Erythroblast (primary cell): ENCODE measurements around the gene NMRK2.

Source experiments
- GATA1 ChIP-seq: IDR thresholded peaks from 2 replicates; pipeline ENCODE4 v1.6.1; 2011; ENCODE audit warnings: low read depth, mild to moderate bottlenecking, control low read depth, low read length, moderate library complexity
- POLR2A ChIP-seq: IDR thresholded peaks from 2 replicates; pipeline ENCODE4 v1.6.1; 2011; ENCODE audit warnings: mild to moderate bottlenecking, low read length

DNA sequence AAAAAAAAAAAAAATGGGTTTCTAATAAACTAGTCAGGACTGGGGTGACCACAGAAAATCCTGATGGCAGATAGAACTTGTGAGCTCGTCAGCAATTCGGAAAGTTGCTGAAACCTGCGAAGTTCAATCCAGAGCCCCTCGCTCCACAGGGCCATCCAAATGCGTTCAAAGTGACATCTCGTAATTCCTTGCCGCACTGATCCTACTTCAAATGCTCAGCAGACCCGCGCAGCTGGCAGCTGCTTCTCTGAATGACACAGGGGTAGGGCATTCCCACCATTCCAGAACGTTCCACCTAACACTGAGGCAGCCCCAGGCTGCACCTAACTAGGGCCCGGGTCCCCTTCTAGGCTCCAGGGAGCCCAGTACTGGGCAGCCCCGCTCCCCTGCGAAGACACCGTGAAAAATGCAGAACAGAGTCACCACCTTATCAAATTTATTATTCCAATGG, 42.8 kb downstream of the NMRK2 start:
- TF ChIP-seq POLR2A (no peak), GATA1 (no peak)
